ENCODE measurements around the gene MCC.

The MCC gene

DNA sequence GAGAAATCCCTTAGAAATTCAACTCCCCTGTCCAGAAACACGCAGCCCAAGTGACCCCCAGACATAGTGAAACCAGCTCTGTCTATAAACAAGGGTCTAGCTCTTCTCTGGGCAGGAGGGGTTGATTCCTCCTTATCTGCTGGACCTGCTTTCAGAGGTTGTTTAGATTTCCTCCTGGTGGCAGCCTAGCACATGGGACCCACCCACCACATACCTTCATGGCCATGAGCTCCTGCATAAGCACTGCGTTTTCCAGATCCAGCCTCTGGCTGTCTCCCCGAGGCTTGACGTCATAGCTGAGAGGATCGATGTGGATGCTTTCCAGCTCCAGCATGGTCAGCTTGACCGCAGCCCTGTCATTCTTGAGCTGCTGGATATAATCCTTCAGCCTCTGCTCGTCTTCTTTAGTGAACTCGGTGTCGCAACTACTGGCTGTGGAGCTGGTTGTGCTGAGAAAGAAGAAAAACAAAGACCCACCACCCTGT lies 434.7 kb downstream of the MCC start:
- TF ChIP-seq, protein P1, sequence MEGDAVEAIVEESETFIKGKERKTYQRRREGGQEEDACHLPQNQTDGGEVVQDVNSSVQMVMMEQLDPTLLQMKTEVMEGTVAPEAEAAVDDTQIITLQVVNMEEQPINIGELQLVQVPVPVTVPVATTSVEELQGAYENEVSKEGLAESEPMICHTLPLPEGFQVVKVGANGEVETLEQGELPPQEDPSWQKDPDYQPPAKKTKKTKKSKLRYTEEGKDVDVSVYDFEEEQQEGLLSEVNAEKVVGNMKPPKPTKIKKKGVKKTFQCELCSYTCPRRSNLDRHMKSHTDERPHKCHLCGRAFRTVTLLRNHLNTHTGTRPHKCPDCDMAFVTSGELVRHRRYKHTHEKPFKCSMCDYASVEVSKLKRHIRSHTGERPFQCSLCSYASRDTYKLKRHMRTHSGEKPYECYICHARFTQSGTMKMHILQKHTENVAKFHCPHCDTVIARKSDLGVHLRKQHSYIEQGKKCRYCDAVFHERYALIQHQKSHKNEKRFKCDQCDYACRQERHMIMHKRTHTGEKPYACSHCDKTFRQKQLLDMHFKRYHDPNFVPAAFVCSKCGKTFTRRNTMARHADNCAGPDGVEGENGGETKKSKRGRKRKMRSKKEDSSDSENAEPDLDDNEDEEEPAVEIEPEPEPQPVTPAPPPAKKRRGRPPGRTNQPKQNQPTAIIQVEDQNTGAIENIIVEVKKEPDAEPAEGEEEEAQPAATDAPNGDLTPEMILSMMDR (conservative IDR thresholded peaks at IDR 0.05) = no peak
- H3K27ac ChIP-seq = no peak overlapping the region

DNA sequence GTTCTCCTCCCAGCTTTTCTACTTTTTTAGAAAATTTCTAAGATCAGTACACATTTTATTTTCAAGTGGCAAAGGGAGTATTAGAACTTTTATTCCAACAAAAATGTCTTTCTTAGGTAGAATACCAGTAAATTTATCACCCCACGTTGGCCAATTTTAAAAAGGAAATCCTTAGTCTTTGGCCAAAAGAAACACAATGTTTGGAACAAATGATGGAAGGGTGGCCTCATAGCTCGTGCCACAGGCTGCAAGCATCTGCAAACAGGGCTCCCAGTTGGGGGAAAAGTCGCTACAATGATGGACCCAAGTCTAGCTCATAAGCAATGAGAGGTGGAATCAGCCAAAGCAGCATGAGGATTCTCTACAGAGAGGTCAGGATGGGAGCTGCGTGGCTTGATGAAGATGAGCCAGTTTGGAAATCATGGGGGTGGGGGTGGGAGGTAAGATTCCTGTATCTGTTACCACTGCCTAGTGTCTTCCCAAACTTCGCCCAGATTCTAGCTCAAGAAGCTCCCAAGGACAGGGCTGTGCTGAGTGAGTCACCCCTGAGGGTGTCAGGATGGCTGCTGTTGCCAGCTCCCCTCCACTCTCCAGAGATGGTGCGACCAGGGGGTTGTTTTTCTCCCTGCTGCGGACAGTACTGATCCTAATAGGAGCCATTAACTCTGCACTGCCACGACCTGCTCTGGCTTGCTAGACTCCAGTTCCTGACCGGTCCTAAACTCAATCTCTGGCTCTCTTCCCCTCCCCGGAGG lies 436.0 kb downstream of the MCC start:
- H3K27ac ChIP-seq = no peak overlapping the region
- TF ChIP-seq, protein P1 (conservative IDR thresholded peaks at IDR 0.05) = no peak

DNA sequence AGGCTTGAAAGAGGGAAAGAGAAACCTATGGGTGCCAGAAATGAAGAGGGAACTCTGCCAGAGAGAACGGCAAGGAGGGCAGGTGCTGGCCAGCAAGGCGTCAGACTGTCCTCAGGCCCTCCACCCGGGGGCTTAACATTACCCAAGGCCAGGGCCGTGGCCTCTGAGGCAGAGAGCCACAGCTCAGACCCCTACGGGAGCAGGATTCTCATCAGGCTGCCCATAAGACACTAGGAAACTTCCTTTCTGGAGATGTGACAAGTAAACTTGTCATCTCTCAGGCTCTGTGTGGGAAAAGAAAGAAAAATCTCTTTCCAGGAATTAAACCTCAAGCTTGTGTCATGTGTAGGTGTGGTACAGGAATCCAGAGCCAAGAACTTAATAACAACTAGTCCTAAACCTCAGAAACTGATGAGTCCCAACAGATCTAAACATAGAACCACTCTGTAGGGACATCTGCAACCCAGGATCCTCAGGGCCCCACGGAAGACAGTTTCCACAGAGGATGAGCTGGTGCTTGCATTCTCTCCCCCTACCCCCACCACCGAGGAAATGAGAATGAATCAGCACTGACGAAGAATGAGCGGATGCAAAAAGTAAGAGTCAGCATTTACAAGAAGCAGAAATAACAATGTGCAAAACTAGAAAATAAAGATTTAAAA lies 437.4 kb downstream of the MCC start:
- H3K27ac ChIP-seq = no peak overlapping the region
- TF ChIP-seq, protein P1 (conservative IDR thresholded peaks at IDR 0.05) = no peak

- H3K27ac ChIP-seq = no peak overlapping the region
- TF ChIP-seq, protein P1 (conservative IDR thresholded peaks at IDR 0.05) = no peak
Observed at GRCh38 chr5:113048931-113049330, 439.3 kb downstream of the MCC start.

- H3K27ac ChIP-seq = no peak overlapping the region
- TF ChIP-seq, protein P1 (conservative IDR thresholded peaks at IDR 0.05) = no peak
Observed at GRCh38 chr5:113047733-113048652, 440.3 kb downstream of the MCC start.

DNA sequence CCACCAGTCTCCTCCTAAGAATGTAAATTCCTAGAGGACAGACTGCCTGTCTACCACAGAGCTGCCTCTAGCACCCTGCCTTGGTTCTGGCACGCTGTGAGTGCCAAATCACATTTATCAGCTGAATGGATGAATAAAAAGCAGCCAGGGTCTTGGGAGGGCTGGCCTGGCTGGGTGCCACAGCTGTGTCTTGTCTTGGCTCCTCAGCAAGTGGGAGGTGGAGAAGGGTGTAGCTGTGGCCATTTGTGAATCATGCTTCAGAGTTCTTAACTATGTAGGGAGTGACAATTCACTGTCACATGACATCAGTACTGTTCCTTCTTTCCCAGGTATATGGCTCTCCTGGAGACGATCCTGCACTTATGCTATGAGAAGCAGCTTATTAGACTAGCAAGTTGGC lies 441.0 kb downstream of the MCC start:
- TF ChIP-seq, protein P1 (conservative IDR thresholded peaks at IDR 0.05) = no peak
- no peak overlapping the region for H3K27ac ChIP-seq
